HepG2 (cell line): ENCODE measurements around the gene SLC23A2. TPM values are rescaled to one million over a fixed set of nuclear protein-coding genes. Genes with fewer than 3 reads are reported as not detected.
A peak's percentile ranks its signal among the peaks of the same experiment; 100 is the strongest.

ENCODE experiments used
- GMEB2 ChIP-seq: IDR thresholded peaks from 2 replicates; pipeline ENCODE4 v1.6.1; 2016; ENCODE audit warnings: missing biosample characterization, missing genetic modification reagents, low read depth
- ISX ChIP-seq: sonication (generic); formaldehyde crosslinking; conservative IDR thresholded peaks from 2 replicates; pipeline ENCODE4 v1.5.0; 2020; ENCODE audit warnings: missing genetic modification reagents
- POGZ ChIP-seq: sonication (generic); formaldehyde crosslinking; IDR thresholded peaks from 2 replicates; pipeline ENCODE4 v1.4.0; 2020; ENCODE audit warnings: mild to moderate bottlenecking, missing genetic modification reagents
- SIX1 ChIP-seq: sonication (generic); formaldehyde crosslinking; IDR thresholded peaks from 2 replicates; pipeline ENCODE4 v1.4.0; 2020; ENCODE audit warnings: missing genetic modification reagents, borderline replicate concordance
- TBX3 ChIP-seq: fragments of 450-650 bp; IDR thresholded peaks from 2 replicates; pipeline ENCODE4 v1.6.1; 2017; ENCODE audit warnings: antibody characterized with exemption, mild to moderate bottlenecking, inconsistent platforms, borderline replicate concordance
- TOPORS ChIP-seq: sonication (generic); formaldehyde crosslinking; IDR thresholded peaks from 2 replicates; pipeline ENCODE4 v1.8.0; 2023; ENCODE audit warnings: mild to moderate bottlenecking, missing genetic modification reagents
- U2AF1 ChIP-seq: fragments of 200-400 bp; formaldehyde crosslinking; optimal IDR thresholded peaks from 2 replicates; pipeline ENCODE3; 2017; ENCODE audit warnings: mild to moderate bottlenecking, low read depth, low read length
- YEATS2 ChIP-seq: sonication (generic); formaldehyde crosslinking; IDR thresholded peaks from 2 replicates; pipeline ENCODE4 v1.4.0; 2020; ENCODE audit warnings: missing genetic modification reagents, borderline replicate concordance
- ZNF546 ChIP-seq: sonication (generic); formaldehyde crosslinking; conservative IDR thresholded peaks from 2 replicates; pipeline ENCODE4 v1.8.1; 2023; ENCODE audit warnings: mild to moderate bottlenecking, missing genetic modification reagents
- ZNF678 ChIP-seq: sonication (generic); formaldehyde crosslinking; IDR thresholded peaks from 2 replicates; pipeline ENCODE4 v1.4.0; 2020; ENCODE audit warnings: mild to moderate bottlenecking, missing genetic modification reagents
- ZNF75D ChIP-seq: sonication (generic); formaldehyde crosslinking; IDR thresholded peaks from 2 replicates; pipeline ENCODE4 v1.8.1; 2023; ENCODE audit warnings: missing genetic modification reagents, mild to moderate bottlenecking, borderline replicate concordance
- ZNF83 ChIP-seq: sonication (generic); formaldehyde crosslinking; IDR thresholded peaks from 2 replicates; pipeline ENCODE4 v1.4.0; 2020; ENCODE audit warnings: missing genetic modification reagents, mild to moderate bottlenecking, borderline replicate concordance
- polyA plus RNA-seq, 8 experiments: library from polyadenylated mRNA; depleted of rRNA in 3 of 8; stranded (reverse) in 7 of 8; unstranded in 1 of 8; fragments of >200 nt; fragmentation: Illumina TruSeq in 4 of 8; extraction: Trizol in 4 of 8; gene quantifications; 2 replicates each; pipeline versions ENCODE4 v1.2.1 to v1.2.3, GENCODE V29; 2011 to 2016; ENCODE audit warnings: low read depth in 4 of 8, missing spikeins in 1 of 8, mixed read lengths in 1 of 8; ENCODE audit not compliant: insufficient read depth in 1 of 8
- total RNA-seq, 5 experiments: library from RNA; depleted of rRNA; stranded (reverse); fragments of >200 nt; fragmentation: Illumina TruSeq; extraction: Trizol; gene quantifications; 2 replicates each; pipeline ENCODE4 v1.2.3, GENCODE V29; 2016; ENCODE audit warnings: low read depth in 1 of 5
- TF ChIP-seq, protein P1 (sequence below): sonication (generic); formaldehyde crosslinking; IDR thresholded peaks from 2 replicates; pipeline ENCODE4 v1.4.0; 2020; ENCODE audit warnings: mild to moderate bottlenecking, missing genetic modification reagents
- TF ChIP-seq, protein P2 (sequence below): IDR thresholded peaks from 2 replicates; pipeline ENCODE4 v1.4.0; 2020; ENCODE audit warnings: mild to moderate bottlenecking, missing genetic modification reagents
- TF ChIP-seq, protein P3 (sequence below): sonication (generic); formaldehyde crosslinking; IDR thresholded peaks from 2 replicates; pipeline ENCODE4 v1.4.0; 2020; ENCODE audit warnings: missing genetic modification reagents
- TF ChIP-seq, protein P4 (sequence below): sonication (generic); formaldehyde crosslinking; IDR thresholded peaks from 2 replicates; pipeline ENCODE4 v1.5.0; 2020; ENCODE audit warnings: missing genetic modification reagents

Gene SLC23A2
- total and polyA plus RNA-seq, 2 of the 13 experiments (the other 11 are each of a cell fraction or from before 2014, with no cell fraction given), result 42.2 to 51.2 TPM

- TF ChIP-seq ISX (CRISPR knock-in tag), result no peak
- 0 out of 2 replicates have a peak, but pooled peaks have one; percentile 38 for TF ChIP-seq ZNF83 (CRISPR knock-in tag)
- TF ChIP-seq, protein P1, sequence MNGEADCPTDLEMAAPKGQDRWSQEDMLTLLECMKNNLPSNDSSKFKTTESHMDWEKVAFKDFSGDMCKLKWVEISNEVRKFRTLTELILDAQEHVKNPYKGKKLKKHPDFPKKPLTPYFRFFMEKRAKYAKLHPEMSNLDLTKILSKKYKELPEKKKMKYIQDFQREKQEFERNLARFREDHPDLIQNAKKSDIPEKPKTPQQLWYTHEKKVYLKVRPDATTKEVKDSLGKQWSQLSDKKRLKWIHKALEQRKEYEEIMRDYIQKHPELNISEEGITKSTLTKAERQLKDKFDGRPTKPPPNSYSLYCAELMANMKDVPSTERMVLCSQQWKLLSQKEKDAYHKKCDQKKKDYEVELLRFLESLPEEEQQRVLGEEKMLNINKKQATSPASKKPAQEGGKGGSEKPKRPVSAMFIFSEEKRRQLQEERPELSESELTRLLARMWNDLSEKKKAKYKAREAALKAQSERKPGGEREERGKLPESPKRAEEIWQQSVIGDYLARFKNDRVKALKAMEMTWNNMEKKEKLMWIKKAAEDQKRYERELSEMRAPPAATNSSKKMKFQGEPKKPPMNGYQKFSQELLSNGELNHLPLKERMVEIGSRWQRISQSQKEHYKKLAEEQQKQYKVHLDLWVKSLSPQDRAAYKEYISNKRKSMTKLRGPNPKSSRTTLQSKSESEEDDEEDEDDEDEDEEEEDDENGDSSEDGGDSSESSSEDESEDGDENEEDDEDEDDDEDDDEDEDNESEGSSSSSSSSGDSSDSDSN (CRISPR knock-in tag), result no peak
- peak; percentile 93 for TF ChIP-seq SIX1 (CRISPR knock-in tag)
- no peak for TF ChIP-seq ZNF75D
- TF ChIP-seq YEATS2 (CRISPR knock-in tag), result 0 out of 2 replicates have a peak, but pooled peaks have one; percentile 14
- TF ChIP-seq ZNF678 (CRISPR knock-in tag), result no peak
- TF ChIP-seq POGZ (CRISPR knock-in tag), result peak; percentile 4; the same call in 1 of the 2 replicates
- TF ChIP-seq, protein P2, sequence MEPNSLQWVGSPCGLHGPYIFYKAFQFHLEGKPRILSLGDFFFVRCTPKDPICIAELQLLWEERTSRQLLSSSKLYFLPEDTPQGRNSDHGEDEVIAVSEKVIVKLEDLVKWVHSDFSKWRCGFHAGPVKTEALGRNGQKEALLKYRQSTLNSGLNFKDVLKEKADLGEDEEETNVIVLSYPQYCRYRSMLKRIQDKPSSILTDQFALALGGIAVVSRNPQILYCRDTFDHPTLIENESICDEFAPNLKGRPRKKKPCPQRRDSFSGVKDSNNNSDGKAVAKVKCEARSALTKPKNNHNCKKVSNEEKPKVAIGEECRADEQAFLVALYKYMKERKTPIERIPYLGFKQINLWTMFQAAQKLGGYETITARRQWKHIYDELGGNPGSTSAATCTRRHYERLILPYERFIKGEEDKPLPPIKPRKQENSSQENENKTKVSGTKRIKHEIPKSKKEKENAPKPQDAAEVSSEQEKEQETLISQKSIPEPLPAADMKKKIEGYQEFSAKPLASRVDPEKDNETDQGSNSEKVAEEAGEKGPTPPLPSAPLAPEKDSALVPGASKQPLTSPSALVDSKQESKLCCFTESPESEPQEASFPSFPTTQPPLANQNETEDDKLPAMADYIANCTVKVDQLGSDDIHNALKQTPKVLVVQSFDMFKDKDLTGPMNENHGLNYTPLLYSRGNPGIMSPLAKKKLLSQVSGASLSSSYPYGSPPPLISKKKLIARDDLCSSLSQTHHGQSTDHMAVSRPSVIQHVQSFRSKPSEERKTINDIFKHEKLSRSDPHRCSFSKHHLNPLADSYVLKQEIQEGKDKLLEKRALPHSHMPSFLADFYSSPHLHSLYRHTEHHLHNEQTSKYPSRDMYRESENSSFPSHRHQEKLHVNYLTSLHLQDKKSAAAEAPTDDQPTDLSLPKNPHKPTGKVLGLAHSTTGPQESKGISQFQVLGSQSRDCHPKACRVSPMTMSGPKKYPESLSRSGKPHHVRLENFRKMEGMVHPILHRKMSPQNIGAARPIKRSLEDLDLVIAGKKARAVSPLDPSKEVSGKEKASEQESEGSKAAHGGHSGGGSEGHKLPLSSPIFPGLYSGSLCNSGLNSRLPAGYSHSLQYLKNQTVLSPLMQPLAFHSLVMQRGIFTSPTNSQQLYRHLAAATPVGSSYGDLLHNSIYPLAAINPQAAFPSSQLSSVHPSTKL (CRISPR knock-in tag), result no peak; the same call in 1 of the 2 replicates
- TF ChIP-seq GMEB2 (CRISPR knock-in tag), result no peak
- TF ChIP-seq TOPORS (CRISPR knock-in tag), result no peak
- TF ChIP-seq, protein P3, sequence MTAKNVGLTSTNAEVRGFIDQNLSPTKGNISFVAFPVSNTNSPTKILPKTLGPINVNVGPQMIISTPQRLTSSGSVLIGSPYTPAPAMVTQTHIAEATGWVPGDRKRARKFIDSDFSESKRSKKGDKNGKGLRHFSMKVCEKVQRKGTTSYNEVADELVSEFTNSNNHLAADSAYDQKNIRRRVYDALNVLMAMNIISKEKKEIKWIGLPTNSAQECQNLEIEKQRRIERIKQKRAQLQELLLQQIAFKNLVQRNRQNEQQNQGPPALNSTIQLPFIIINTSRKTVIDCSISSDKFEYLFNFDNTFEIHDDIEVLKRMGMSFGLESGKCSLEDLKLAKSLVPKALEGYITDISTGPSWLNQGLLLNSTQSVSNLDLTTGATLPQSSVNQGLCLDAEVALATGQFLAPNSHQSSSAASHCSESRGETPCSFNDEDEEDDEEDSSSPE, result no peak
- TF ChIP-seq, protein P4, sequence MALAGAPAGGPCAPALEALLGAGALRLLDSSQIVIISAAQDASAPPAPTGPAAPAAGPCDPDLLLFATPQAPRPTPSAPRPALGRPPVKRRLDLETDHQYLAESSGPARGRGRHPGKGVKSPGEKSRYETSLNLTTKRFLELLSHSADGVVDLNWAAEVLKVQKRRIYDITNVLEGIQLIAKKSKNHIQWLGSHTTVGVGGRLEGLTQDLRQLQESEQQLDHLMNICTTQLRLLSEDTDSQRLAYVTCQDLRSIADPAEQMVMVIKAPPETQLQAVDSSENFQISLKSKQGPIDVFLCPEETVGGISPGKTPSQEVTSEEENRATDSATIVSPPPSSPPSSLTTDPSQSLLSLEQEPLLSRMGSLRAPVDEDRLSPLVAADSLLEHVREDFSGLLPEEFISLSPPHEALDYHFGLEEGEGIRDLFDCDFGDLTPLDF, result no peak
- no peak for TF ChIP-seq TBX3
- TF ChIP-seq U2AF1, result no peak
- TF ChIP-seq ZNF546 (CRISPR knock-in tag), result 0 out of 2 replicates have a peak, but pooled peaks have one; percentile 43
Measured at GRCh38 chr20:4937407-4938319, 63.6 kb downstream of the SLC23A2 start (continued).
